ENCODE results near the gene CNR2.
A peak's percentile ranks its signal among the peaks of the same experiment; 100 is the strongest.
"Not testable (repeated sequence)": the region's sequence is repeated elsewhere in the genome, so short reads cannot be mapped to it uniquely, and the experiment has no call there.

CNR2 gene

DNA sequence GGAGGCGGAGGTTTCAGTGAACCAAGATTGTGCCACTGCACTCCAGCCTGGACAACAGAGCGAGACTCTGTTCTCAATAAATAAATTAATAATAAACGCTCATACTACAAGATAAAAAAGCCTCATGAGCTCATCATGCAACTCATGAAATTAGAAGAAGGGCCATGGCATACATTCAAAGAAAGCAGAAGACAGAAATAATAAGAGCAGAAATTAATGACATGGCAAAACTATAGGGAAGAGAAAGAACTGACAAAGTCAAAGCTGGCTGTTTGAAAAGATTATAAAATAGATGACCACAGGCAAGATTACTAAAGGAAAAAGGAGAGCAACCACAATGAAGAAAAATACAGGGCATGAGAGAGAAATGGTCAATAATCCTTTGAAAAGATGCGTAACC is 30.4 kb downstream of the CNR2 start:
- DNase-seq, result no peak

DNA sequence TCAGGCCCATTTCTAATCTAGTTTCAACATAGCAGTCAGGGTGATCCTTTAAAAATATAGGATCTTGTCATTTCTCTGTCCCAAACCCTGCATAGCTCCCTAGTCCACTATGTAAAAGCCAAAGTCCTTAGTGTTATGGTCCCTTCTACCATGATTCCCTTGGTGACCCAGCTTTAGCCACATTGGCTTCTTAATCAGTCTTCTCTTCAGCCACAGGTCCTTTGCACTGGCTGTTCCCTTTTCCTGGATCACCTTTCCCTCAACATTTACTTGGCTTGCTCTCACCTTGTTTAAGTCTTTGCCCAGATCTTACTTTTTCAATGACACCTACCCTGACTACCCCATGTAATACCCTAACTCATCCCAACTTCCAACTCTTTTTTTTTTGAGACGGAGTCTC is 33.4 kb downstream of the CNR2 start:
- no peak for DNase-seq

GRCh38 chr1:23878668-23879067 is 34.5 kb downstream of the CNR2 start:
- DNase-seq, result no peak

GRCh38 chr1:23875382-23875781 is 37.8 kb downstream of the CNR2 start:
- no peak for DNase-seq

DNA sequence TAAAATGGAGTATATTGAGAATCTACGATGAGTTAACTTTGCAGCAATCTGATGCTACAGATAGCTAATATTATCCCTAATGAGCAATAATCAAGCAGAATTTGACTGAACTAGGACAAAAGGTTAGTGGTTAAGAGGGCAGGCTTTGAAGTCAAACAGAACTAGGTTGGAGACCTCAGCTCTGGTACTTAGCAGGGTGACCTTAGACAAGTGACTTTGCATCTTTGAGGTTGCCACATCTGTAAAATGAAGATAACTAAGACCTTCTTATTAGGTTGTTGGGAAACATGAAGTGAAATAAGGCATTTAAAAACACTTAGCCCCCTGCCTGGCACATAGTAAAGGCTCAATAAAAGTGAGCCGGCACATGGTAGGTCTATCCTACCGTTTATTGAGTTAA is 40.7 kb downstream of the CNR2 start:
- DNase-seq, result no peak

- DNase-seq, result peak in 1 of 2 donors; percentile 36
Measured at GRCh38 chr1:23869051-23869450, 44.1 kb downstream of the CNR2 start.

GRCh38 chr1:23868557-23869016 is 44.6 kb downstream of the CNR2 start:
- no peak for DNase-seq

DNA sequence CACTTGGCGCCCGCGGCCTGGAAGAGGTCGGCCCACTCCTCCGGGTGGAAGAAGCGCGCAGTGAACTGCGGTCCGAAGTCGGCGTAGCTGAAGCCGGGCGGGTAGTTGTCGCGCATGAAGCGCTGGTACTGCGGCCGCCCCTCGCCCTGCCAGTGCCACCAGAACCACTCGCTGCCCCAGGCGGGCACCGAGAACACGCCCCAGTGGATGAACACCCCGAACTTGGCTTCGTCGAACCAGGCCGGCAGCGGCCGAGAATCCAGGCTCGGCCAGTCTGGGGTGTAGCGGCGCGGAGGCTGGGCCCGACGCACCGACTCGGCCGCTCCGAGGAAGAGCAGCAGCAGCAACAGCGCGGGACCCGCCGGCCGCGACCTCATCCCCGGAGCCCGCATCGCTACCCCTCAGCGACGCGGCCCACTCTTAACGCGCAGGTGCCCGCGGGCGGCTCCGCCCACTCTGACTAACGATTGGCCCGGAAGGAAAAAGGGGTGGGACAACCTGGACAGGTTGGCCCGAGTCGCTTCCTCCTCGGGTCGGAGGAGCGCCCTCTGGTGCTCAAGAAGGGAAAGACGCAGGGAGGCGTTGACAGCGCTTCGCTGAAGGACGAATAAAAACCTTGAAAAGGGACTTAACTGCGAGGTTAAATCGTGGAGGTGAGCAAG is 45.1 kb downstream of the CNR2 start, which contains the start of gene FUCA1:
Gene FUCA1, minus strand, starts transcription at position 396 of the 662 bp plus-strand sequence. Its CDS starts 4 bp downstream, at position 392.
- DNase-seq, result peak; percentile 96 to 98

DNA sequence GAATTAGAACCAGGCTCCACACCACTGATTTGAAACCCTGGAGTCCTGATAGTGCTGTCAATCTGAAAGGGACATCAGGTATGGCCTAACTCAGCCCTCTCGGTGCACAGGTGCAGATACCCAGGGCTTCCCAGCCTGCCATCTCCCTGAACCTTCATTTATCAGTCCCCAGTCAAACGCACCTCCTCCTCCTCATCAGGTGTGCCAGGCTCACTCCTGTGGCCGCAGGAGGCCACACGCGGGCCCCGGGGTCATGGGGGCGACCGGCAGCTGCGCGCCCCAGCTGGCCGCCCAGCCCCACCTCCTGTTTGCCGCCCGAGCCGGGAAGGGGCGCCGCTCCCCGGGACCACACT is 45.6 kb downstream of the CNR2 start:
- no peak for DNase-seq

GRCh38 chr1:23865543-23865930 is 47.6 kb downstream of the CNR2 start:
- DNase-seq, result no peak

DNA sequence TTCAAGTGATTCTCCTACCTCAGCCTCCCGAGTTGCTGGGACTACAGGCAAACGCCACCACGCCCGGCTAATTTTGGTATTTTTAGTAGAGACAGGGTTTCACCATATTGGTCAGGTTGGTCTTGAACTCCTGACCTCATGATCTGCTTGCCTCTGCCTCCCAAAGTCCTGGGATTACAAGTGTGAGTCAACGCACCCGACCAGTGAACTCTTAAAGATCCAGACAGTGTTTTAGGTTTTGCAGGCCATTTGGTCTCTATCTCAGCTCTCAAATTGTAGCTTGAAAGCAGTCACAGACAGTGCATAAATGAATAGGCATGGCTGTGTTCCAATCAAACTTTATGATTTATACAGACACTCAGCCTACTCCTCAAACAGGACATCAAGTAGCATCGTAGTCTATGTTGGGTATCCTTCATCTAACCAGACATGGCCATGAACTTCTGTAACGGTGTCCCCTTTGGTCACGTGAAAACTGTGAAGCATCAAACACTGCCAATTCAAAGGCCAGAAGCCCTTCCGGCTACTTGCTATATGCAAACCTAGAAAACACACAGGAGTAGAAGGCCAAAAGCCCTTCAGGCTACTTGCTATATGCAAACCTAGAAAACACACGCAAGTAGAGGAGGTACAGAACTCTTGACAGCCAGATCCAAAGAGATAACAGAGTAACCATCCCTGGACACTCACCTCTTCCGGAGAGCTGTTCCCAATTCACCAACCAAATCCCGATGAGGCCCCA is 48.2 kb downstream of the CNR2 start:
- DNase-seq, result no peak

DNA sequence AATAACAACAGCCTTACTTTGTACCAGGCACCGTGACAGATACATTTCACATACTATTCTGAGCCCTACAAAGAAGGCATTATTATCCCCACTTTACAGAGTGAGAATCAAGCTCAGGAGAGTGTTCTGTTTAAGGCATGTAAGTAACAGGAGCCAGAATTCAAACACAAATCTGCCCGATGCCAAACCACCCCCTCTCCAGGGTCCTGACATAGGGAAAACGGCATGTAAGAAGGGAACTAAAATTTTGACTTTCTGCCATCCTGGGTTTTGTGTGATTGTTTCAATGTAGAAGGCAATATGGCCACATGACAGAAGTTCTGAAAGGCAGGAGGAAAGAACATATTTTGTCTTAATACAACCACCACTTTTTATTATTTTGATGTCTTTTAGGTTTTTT is 50.5 kb downstream of the CNR2 start:
- no peak for DNase-seq

- DNase-seq, result peak in 1 of 2 donors; percentile 21
Measured at GRCh38 chr1:23854568-23854967, 58.6 kb downstream of the CNR2 start.

DNA sequence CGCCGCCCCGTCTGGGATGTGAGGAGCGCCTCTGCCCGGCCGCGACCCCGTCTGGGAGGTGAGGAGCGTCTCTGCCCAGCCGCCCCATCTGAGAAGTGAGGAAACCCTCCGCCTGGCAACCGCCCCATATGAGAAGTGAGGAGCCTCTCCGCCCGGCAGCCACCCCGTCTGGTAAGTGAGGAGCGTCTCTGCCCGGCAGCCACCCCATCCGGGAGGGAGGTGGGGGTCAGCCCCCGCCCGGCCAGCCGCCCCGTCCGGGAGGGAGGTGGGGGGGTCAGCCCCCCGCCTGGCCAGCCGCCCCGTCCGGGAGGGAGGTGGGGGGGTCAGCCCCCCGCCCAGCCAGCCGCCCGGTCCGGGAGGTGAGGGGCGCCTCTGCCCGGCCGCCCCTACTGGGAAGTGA is 60.0 kb downstream of the CNR2 start:
- not testable (repeated sequence) for DNase-seq

- DNase-seq, result not testable (repeated sequence)
Measured at GRCh38 chr1:23851406-23851805, 61.8 kb downstream of the CNR2 start.

GRCh38 chr1:23848673-23849616 is 64.2 kb downstream of the CNR2 start:
- no peak for DNase-seq

GRCh38 chr1:23847482-23848095 is 65.6 kb downstream of the CNR2 start:
- not testable (repeated sequence) for DNase-seq

- DNase-seq, result no peak
Measured at GRCh38 chr1:23845163-23845562, 68.0 kb downstream of the CNR2 start.

DNA sequence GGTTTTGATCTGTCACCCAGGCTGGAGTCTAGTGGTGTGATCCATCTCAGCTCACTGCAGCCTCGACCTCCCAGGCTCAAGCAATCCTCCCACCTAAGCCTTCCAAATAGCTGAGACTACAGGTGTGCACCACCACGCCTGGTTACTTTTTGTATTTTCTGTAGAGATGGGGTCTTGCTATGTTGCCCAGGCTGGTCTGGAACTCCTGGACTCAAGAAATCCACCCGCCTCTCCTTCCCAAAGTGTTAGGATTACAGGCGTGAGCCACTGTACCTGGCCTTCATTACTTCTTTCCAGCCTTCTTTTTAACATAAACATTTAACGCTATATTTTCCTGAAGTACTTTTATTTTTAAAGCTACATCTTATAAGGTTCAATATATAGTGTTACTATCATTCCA is 69.5 kb downstream of the CNR2 start:
- no peak for DNase-seq

GRCh38 chr1:23838401-23838866 is 74.7 kb downstream of the CNR2 start:
- peak; percentile 77 to 79 for DNase-seq

- no peak for DNase-seq
Measured at GRCh38 chr1:23837908-23838307, 75.3 kb downstream of the CNR2 start.

DNA sequence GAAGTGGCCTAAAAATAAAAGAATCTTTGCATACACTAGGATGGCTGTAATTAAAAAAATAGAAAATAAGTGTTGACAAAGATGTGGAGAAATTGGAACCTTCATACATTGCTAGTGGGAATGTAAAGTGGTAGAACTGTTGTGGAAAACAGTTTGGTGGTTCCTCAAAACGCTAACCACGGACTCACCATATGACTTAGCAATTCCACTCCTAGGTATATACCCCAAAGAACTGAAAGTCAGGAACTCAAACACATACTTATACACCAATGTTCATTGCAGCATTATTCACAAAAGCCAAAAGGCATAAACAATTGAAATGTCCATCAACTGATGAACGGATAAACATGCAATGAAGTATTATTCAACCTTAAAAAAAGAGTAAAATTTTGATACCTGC is 77.1 kb downstream of the CNR2 start:
- no peak for DNase-seq

- not testable (repeated sequence) for DNase-seq
Measured at GRCh38 chr1:23834156-23834555, 79.0 kb downstream of the CNR2 start.
